Measurements from ENCODE around the gene USP30. TPM values are rescaled to one million over a fixed set of nuclear protein-coding genes. Genes with fewer than 3 reads are reported as not detected.
"Not testable (repeated sequence)": the region's sequence is repeated elsewhere in the genome, so short reads cannot be mapped to it uniquely, and the experiment has no call there.

Gene USP30
- polyA plus RNA-seq, 1 experiment = 18.2 TPM

- Histone ChIP-seq H3K4me3 (ENCODE audit: low read depth, low read length) (no peak overlapping the region), H3K27ac (ENCODE audit: low read depth, low read length) (no peak overlapping the region), H3K27me3 (ENCODE audit: control insufficient read depth, insufficient read depth, low read length) (no peaks in the 10 kb centered on the region), H3K9me3 (ENCODE audit: control insufficient read depth, insufficient read depth, low read length) (no peaks in the 10 kb centered on the region)
- ChIA-PET CTCF (interaction anchor here (0.6 kb wide), 1 partner anchor 71 kb away, joined by 3 read pairs; no protein-coding TSS in a partner anchor), POLR2A (no interaction called here)
- DNase-seq (ENCODE audit: low read depth, low spot score) = no peak
- TF ChIP-seq, protein P1, sequence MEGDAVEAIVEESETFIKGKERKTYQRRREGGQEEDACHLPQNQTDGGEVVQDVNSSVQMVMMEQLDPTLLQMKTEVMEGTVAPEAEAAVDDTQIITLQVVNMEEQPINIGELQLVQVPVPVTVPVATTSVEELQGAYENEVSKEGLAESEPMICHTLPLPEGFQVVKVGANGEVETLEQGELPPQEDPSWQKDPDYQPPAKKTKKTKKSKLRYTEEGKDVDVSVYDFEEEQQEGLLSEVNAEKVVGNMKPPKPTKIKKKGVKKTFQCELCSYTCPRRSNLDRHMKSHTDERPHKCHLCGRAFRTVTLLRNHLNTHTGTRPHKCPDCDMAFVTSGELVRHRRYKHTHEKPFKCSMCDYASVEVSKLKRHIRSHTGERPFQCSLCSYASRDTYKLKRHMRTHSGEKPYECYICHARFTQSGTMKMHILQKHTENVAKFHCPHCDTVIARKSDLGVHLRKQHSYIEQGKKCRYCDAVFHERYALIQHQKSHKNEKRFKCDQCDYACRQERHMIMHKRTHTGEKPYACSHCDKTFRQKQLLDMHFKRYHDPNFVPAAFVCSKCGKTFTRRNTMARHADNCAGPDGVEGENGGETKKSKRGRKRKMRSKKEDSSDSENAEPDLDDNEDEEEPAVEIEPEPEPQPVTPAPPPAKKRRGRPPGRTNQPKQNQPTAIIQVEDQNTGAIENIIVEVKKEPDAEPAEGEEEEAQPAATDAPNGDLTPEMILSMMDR (IDR thresholded peaks at IDR 0.05; ENCODE audit: low read depth, low read length) = no peak
Measured at GRCh38 chr12:109036975-109037374, 15.4 kb upstream of the USP30 start.

DNA sequence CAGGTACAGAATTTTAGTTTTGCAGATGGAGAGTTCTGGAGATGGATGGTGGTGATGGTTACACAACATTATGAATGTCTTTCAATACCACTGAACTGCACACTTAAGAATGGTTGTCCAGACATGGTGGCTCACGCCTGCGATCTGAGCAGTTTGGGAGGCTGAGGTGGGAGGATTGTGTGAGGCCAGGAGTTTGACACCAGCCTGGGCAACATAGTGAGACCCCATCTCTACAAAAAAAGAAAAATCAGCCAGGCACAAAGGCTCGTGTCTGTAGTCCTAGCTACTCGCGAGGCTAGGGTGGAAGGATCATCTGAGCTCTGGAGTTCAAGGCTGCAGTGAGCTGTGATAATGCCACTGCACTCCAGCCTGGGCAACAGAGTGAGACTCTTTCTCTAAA, 8.1 kb upstream of the USP30 start:
- Histone ChIP-seq H3K4me3 (ENCODE audit: low read depth, low read length) (no peak overlapping the region), H3K27ac (ENCODE audit: low read depth, low read length) (no peak overlapping the region), H3K9me3 (ENCODE audit: control insufficient read depth, insufficient read depth, low read length) (no peaks in the 10 kb centered on the region), H3K27me3 (ENCODE audit: control insufficient read depth, insufficient read depth, low read length) (no peaks in the 10 kb centered on the region)
- ChIA-PET POLR2A (no interaction called here), CTCF (no interaction called here)
- DNase-seq (ENCODE audit: low read depth, low spot score) = no peak
- TF ChIP-seq, protein P1 (IDR thresholded peaks at IDR 0.05; ENCODE audit: low read depth, low read length) = no peak

GRCh38 chr12:109047081-109047805, 5.1 kb upstream of the USP30 start:
- Histone ChIP-seq H3K9me3 (ENCODE audit: control insufficient read depth, insufficient read depth, low read length) (no peaks in the 10 kb centered on the region), H3K27me3 (ENCODE audit: control insufficient read depth, insufficient read depth, low read length) (no peaks in the 10 kb centered on the region), H3K27ac (ENCODE audit: low read depth, low read length) (no peak overlapping the region), H3K4me3 (ENCODE audit: low read depth, low read length) (no peak overlapping the region)
- ChIA-PET CTCF (no interaction called here), POLR2A (no interaction called here)
- TF ChIP-seq, protein P1 (IDR thresholded peaks at IDR 0.05; ENCODE audit: low read depth, low read length) = no peak
- no peak for DNase-seq (ENCODE audit: low read depth, low spot score)

- POLR2A ChIA-PET; H3K27me3 ChIP-seq (ENCODE audit: control insufficient read depth, insufficient read depth, low read length); H3K27ac ChIP-seq (ENCODE audit: low read depth, low read length); CTCF ChIA-PET; DNase-seq (ENCODE audit: low read depth, low spot score); H3K9me3 ChIP-seq (ENCODE audit: control insufficient read depth, insufficient read depth, low read length); H3K4me3 ChIP-seq (ENCODE audit: low read depth, low read length): not testable (repeated sequence)
Measured at GRCh38 chr12:109048706-109049105, 3.7 kb upstream of the USP30 start.

DNA sequence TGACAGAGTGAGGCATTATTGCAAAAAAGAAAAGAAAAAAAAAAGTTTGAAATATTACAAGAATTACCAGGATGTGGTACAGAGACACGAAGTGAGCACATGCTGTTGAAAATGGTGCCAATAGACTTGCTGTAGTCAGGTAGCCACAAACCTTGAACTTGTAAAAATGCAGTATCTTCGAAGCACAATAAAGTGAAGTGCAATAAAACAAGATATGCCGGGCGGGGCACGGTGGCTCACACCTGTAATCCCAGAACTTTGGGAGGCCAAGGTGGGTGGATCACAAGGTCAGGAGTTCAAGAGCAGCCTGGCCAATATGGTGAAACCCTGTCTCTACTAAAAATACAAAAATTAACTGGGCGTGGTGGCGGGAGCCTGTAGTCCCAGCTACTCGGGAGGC, 2.6 kb upstream of the USP30 start:
- DNase-seq (ENCODE audit: low read depth, low spot score); POLR2A ChIA-PET; H3K27ac ChIP-seq (ENCODE audit: low read depth, low read length); CTCF ChIA-PET; H3K9me3 ChIP-seq (ENCODE audit: control insufficient read depth, insufficient read depth, low read length); H3K27me3 ChIP-seq (ENCODE audit: control insufficient read depth, insufficient read depth, low read length); H3K4me3 ChIP-seq (ENCODE audit: low read depth, low read length): not testable (repeated sequence)

GRCh38 chr12:109052097-109052413, 321 bp upstream of the USP30 start:
- POLR2A ChIA-PET = no interaction called here
- H3K4me3 ChIP-seq (ENCODE audit: low read depth, low read length) = peak overlapping the region; percentile 93
- no peak overlapping the region for H3K27ac ChIP-seq (ENCODE audit: low read depth, low read length)
- DNase-seq (ENCODE audit: low read depth, low spot score) = no peak
- no peaks in the 10 kb centered on the region for H3K27me3 ChIP-seq (ENCODE audit: control insufficient read depth, insufficient read depth, low read length)
- CTCF ChIA-PET = no interaction called here
- H3K9me3 ChIP-seq (ENCODE audit: control insufficient read depth, insufficient read depth, low read length) = no peaks in the 10 kb centered on the region
- TF ChIP-seq, protein P1 (IDR thresholded peaks at IDR 0.05; ENCODE audit: low read depth, low read length) = no peak

Measured in AG04450 (cell line).